ENCODE data around the gene CRYL1. TPM values are rescaled to one million over a fixed set of nuclear protein-coding genes. Genes with fewer than 3 reads are reported as not detected.

Gene CRYL1
- total RNA-seq, 1 experiment from 2014 or later, result 13.4 TPM

GRCh38 chr13:20499986-20500385 lies 25.7 kb downstream of the CRYL1 start:
- ChIA-PET CTCF (no interaction called here), POLR2A (no interaction called here)
- ATAC-seq (no peak), DNase-seq (ENCODE audit: low read depth, low spot score) (no peak)
- Histone ChIP-seq H3K4me1 (ENCODE audit: control insufficient read depth, insufficient read depth, low read length) (no peaks in the 10 kb centered on the region), H3K27me3 (ENCODE audit: control insufficient read depth, insufficient read depth, low read length) (no peaks in the 10 kb centered on the region), H3K36me3 (ENCODE audit: control insufficient read depth, insufficient read depth, low read length) (no peaks in the 10 kb centered on the region), H3K9me3 (ENCODE audit: control insufficient read depth, insufficient read depth, low read depth, low read length) (peaks cover 5% of the 10 kb centered on the region; the same call in 1 of the 2 replicates), H3K4me3 (ENCODE audit: low read depth in 2 of 2, low read length in 2 of 2) (no peak overlapping the region), H3K27ac (ENCODE audit: low read length) (no peak overlapping the region)
- in situ Hi-C loops (cut with HindIII; ENCODE audit: low pct_unique_long_range_greater_than_20kb, low sequenced_read_pairs), result no loop called here
- TF ChIP-seq TCF7L2 (IDR thresholded peaks at IDR 0.05; ENCODE audit: low read depth, low read length), result no peak
- intact Hi-C loops (cut with micrococcal nuclease; ENCODE audit: unreplicated experiment), result loop anchor here (5.0 to 10.0 kb wide), 3 partner anchors 202 to 335 kb away; partner anchors contain the start of genes EEF1AKMT1 and IL17D
- no TSS peak for BruUV-seq (replicated peaks)

- intact Hi-C loops (cut with micrococcal nuclease; ENCODE audit: unreplicated experiment) (loop anchor here (5.0 to 10.0 kb wide), 3 partner anchors 204 to 336 kb away; partner anchors contain the start of genes EEF1AKMT1 and IL17D), in situ Hi-C loops (cut with HindIII; ENCODE audit: low pct_unique_long_range_greater_than_20kb, low sequenced_read_pairs) (no loop called here)
- Histone ChIP-seq H3K36me3 (ENCODE audit: control insufficient read depth, insufficient read depth, low read length) (no peaks in the 10 kb centered on the region), H3K27ac (ENCODE audit: low read length) (no peak overlapping the region), H3K4me1 (ENCODE audit: control insufficient read depth, insufficient read depth, low read length) (no peaks in the 10 kb centered on the region), H3K9me3 (ENCODE audit: control insufficient read depth, insufficient read depth, low read depth, low read length) (peaks cover 5% of the 10 kb centered on the region; the same call in 1 of the 2 replicates), H3K4me3 (ENCODE audit: low read depth in 2 of 2, low read length in 2 of 2) (no peak overlapping the region), H3K27me3 (ENCODE audit: control insufficient read depth, insufficient read depth, low read length) (no peaks in the 10 kb centered on the region)
- no peak for TF ChIP-seq POLR2AphosphoS5 (IDR thresholded peaks at IDR 0.05; ENCODE audit: low read depth, low read length)
- no peak for TF ChIP-seq REST (IDR thresholded peaks at IDR 0.05; ENCODE audit: insufficient read depth in 1 of 2, low read depth in 2 of 2, low read length in 1 of 2)
- TF ChIP-seq SIN3A (IDR thresholded peaks at IDR 0.05; ENCODE audit: borderline replicate concordance, insufficient read depth, low read depth, low read length), result no peak
- no peak for TF ChIP-seq TCF7L2 (IDR thresholded peaks at IDR 0.05; ENCODE audit: low read depth, low read length)
- no peak for TF ChIP-seq CTCF (IDR thresholded peaks at IDR 0.05)
- ATAC-seq, result no peak
- no TSS peak for BruUV-seq (replicated peaks)
- DNase-seq (ENCODE audit: low read depth, low spot score), result no peak
- ChIA-PET CTCF (no interaction called here), POLR2A (no interaction called here)
Observed at GRCh38 chr13:20498659-20499058, 27.0 kb downstream of the CRYL1 start.

GRCh38 chr13:20498129-20498528 lies 27.5 kb downstream of the CRYL1 start:
- Histone ChIP-seq H3K4me1 (ENCODE audit: control insufficient read depth, insufficient read depth, low read length) (no peaks in the 10 kb centered on the region), H3K27ac (ENCODE audit: low read length) (no peak overlapping the region), H3K9me3 (ENCODE audit: control insufficient read depth, insufficient read depth, low read depth, low read length) (peaks cover 5% of the 10 kb centered on the region; the same call in 1 of the 2 replicates), H3K36me3 (ENCODE audit: control insufficient read depth, insufficient read depth, low read length) (no peaks in the 10 kb centered on the region), H3K27me3 (ENCODE audit: control insufficient read depth, insufficient read depth, low read length) (no peaks in the 10 kb centered on the region), H3K4me3 (ENCODE audit: low read depth in 2 of 2, low read length in 2 of 2) (no peak overlapping the region)
- no peak for DNase-seq (ENCODE audit: low read depth, low spot score)
- in situ Hi-C loops (cut with HindIII; ENCODE audit: low pct_unique_long_range_greater_than_20kb, low sequenced_read_pairs) (no loop called here), intact Hi-C loops (cut with micrococcal nuclease; ENCODE audit: unreplicated experiment) (loop anchor here (5.0 to 10.0 kb wide), 3 partner anchors 204 to 337 kb away; partner anchors contain the start of genes EEF1AKMT1 and IL17D)
- ChIA-PET CTCF (no interaction called here), POLR2A (no interaction called here)
- TF ChIP-seq SIN3A (IDR thresholded peaks at IDR 0.05; ENCODE audit: borderline replicate concordance, insufficient read depth, low read depth, low read length) (no peak), REST (IDR thresholded peaks at IDR 0.05; ENCODE audit: insufficient read depth in 1 of 2, low read depth in 2 of 2, low read length in 1 of 2) (no peak), TCF7L2 (IDR thresholded peaks at IDR 0.05; ENCODE audit: low read depth, low read length) (no peak), POLR2AphosphoS5 (IDR thresholded peaks at IDR 0.05; ENCODE audit: low read depth, low read length) (no peak), CTCF (IDR thresholded peaks at IDR 0.05) (no peak)
- no TSS peak for BruUV-seq (replicated peaks)
- ATAC-seq, result no peak

Data from Panc1 (cell line).